HCT116 (cell line): Measurements from ENCODE around the gene CCDC28B.

Experiments used
- EGR1 ChIP-seq: IDR thresholded peaks from 2 replicates; pipeline ENCODE4 v1.6.1; 2012; ENCODE audit warnings: low read depth
- ELF1 ChIP-seq: IDR thresholded peaks from 2 replicates; pipeline ENCODE4 v1.6.1; 2012; ENCODE audit warnings: low read depth, borderline replicate concordance
- EZH2 ChIP-seq: fragments of 200-600 bp; sonication (generic); IDR thresholded peaks from 2 replicates; pipeline ENCODE4 v1.6.1; 2017; ENCODE audit warnings: antibody characterized with exemption, mixed run types
- EZH2phosphoT487 ChIP-seq: fragments of 200-600 bp; IDR thresholded peaks from 2 replicates; pipeline ENCODE4 v1.6.1; 2018; ENCODE audit warnings: antibody characterized with exemption, borderline replicate concordance
- POLR2A ChIP-seq: IDR thresholded peaks from 2 replicates; pipeline ENCODE4 v1.7.0; 2011; ENCODE audit warnings: borderline replicate concordance; ENCODE audit not compliant: insufficient read depth, insufficient read length; ENCODE audit errors: extremely low read depth
- POLR2AphosphoS5 ChIP-seq: IDR thresholded peaks from 2 replicates; pipeline ENCODE4 v1.6.1; 2011; ENCODE audit warnings: mild to moderate bottlenecking, low read depth, low read length, moderate library complexity
- SIN3A ChIP-seq: IDR thresholded peaks from 2 replicates; pipeline ENCODE4 v1.6.1; 2012; ENCODE audit warnings: low read depth
- TF ChIP-seq, protein P1 (sequence below), 3 experiments: fragments of 200-600 bp in 1 of 3; sonication (generic) in 1 of 3; IDR thresholded peaks in 2 of 3; conservative IDR thresholded peaks in 1 of 3; 2 replicates each; pipeline ENCODE4 v1.5.1; 2012 to 2017; ENCODE audit warnings: low read depth in 2 of 3, low read length in 2 of 3, antibody characterized with exemption in 1 of 3, borderline replicate concordance in 1 of 3, control low read depth in 1 of 3, mild to moderate bottlenecking in 1 of 3, mixed read lengths in 1 of 3, mixed run types in 1 of 3, moderate library complexity in 1 of 3; ENCODE audit not compliant: insufficient read depth in 1 of 3
- TF ChIP-seq, protein P2 (sequence below): IDR thresholded peaks from 2 replicates; pipeline ENCODE4 v1.6.1; 2012
- TF ChIP-seq, protein P3 (sequence below): IDR thresholded peaks from 2 replicates; pipeline ENCODE4 v1.6.1; 2012

DNA sequence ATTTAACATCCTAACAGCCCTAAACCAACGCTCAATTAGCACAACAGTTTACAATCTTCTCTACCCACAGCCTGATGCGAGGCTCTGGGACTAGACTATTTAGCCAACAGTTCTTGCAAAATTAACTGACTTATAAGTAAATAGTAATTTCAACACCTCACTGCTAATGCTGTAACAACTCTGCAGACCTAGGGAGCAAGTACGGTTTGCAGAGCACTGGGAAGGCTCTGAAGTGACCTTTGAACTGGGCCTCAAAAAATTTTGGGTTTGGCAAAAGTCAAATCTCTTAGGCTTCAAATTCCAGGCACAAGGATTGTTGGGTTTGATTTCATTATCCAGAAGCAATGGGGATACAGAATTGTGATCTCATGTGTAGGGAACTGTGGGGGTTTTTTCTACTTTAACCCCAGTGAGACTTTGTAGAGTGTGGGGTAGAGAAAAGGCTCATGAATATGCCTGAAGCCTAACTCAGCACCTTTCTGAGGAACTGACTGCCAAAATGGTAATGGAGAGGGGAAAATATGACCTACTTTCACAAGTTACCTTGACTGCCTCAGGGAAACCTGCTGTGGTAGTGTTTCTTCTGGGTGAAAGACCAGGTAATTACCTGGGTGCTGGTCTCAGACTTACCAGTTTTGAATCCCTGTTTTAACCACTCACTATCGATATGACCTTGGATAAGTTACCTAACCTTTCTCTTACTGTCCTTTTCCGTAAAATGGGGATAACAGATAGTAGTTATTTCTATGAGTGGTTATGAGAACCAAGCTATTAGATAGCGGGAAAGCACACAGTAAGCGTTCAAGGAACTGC, 21.8 kb upstream of the CCDC28B start:
- TF ChIP-seq, protein P1, sequence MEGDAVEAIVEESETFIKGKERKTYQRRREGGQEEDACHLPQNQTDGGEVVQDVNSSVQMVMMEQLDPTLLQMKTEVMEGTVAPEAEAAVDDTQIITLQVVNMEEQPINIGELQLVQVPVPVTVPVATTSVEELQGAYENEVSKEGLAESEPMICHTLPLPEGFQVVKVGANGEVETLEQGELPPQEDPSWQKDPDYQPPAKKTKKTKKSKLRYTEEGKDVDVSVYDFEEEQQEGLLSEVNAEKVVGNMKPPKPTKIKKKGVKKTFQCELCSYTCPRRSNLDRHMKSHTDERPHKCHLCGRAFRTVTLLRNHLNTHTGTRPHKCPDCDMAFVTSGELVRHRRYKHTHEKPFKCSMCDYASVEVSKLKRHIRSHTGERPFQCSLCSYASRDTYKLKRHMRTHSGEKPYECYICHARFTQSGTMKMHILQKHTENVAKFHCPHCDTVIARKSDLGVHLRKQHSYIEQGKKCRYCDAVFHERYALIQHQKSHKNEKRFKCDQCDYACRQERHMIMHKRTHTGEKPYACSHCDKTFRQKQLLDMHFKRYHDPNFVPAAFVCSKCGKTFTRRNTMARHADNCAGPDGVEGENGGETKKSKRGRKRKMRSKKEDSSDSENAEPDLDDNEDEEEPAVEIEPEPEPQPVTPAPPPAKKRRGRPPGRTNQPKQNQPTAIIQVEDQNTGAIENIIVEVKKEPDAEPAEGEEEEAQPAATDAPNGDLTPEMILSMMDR (IDR thresholded peaks at IDR 0.05 in 2 of 3, conservative IDR thresholded peaks at IDR 0.05 in 1 of 3; ENCODE audit: borderline replicate concordance in 1 of 3, insufficient read depth in 1 of 3, low read depth in 2 of 3, low read length in 2 of 3): no peak
- TF ChIP-seq POLR2AphosphoS5 (no peak), EZH2 (no peak), ELF1 (no peak), POLR2A (no peak), SIN3A (no peak), EZH2phosphoT487 (no peak), EGR1 (no peak)
- TF ChIP-seq, protein P2, sequence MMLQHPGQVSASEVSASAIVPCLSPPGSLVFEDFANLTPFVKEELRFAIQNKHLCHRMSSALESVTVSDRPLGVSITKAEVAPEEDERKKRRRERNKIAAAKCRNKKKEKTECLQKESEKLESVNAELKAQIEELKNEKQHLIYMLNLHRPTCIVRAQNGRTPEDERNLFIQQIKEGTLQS: no peak
- TF ChIP-seq, protein P3, sequence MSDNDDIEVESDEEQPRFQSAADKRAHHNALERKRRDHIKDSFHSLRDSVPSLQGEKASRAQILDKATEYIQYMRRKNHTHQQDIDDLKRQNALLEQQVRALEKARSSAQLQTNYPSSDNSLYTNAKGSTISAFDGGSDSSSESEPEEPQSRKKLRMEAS: no peak
